ENCODE measurements around the gene CDH24. TPM values are rescaled to one million over a fixed set of nuclear protein-coding genes. Genes with fewer than 3 reads are reported as not detected.

Gene CDH24
- total RNA-seq, 1 experiment from 2014 or later, result 9.1 TPM

- Histone ChIP-seq H3K27ac (peak overlapping the region; percentile 98), H3K4me3 (peak overlapping the region; percentile 70), H3K36me3 (peaks cover 36% of the 10 kb centered on the region), H3K4me1 (replicated peaks) (peaks cover 11% of the 10 kb centered on the region), H3K9me3 (replicated peaks) (no peaks in the 10 kb centered on the region), H3K27me3 (replicated peaks) (no peaks in the 10 kb centered on the region)
- no peak for DNase-seq (ENCODE audit: low read depth in 1 of 2, low spot score in 2 of 2)
Observed at GRCh38 chr14:23035303-23036144, 21.8 kb downstream of the CDH24 start.

- H3K9me3 ChIP-seq (replicated peaks), result no peaks in the 10 kb centered on the region
- DNase-seq (ENCODE audit: low read depth in 1 of 2, low spot score in 2 of 2), result peak; percentile 86 to 95
- H3K4me1 ChIP-seq (replicated peaks), result peaks cover 11% of the 10 kb centered on the region
- H3K27me3 ChIP-seq (replicated peaks), result no peaks in the 10 kb centered on the region
- H3K27ac ChIP-seq, result peak within 1 kb of the TSS; percentile 98
- H3K4me3 ChIP-seq, result peak within 1 kb of the TSS; percentile 70
- peaks cover 44% of the 10 kb centered on the region for H3K36me3 ChIP-seq
Observed at GRCh38 chr14:23034498-23035302, 22.6 kb downstream of the CDH24 start, which contains the start of gene PSMB5. PSMB5 (minus strand) TSS chr14:23034900; CDS start chr14:23034881, 19 bp downstream.

- no peaks in the 10 kb centered on the region for H3K9me3 ChIP-seq (replicated peaks)
- peaks cover 11% of the 10 kb centered on the region for H3K4me1 ChIP-seq (replicated peaks)
- no peak for DNase-seq (ENCODE audit: low read depth in 1 of 2, low spot score in 2 of 2)
- no peaks in the 10 kb centered on the region for H3K27me3 ChIP-seq (replicated peaks)
- peak overlapping the region; percentile 70 for H3K4me3 ChIP-seq
- H3K27ac ChIP-seq, result peak overlapping the region; percentile 98
- peaks cover 50% of the 10 kb centered on the region for H3K36me3 ChIP-seq
Observed at GRCh38 chr14:23033801-23034497, 23.4 kb downstream of the CDH24 start.

GRCh38 chr14:23033251-23033727, 24.0 kb downstream of the CDH24 start:
- Histone ChIP-seq H3K27ac (no peak overlapping the region), H3K36me3 (peaks cover 57% of the 10 kb centered on the region), H3K27me3 (replicated peaks) (no peaks in the 10 kb centered on the region), H3K4me1 (replicated peaks) (peaks cover 11% of the 10 kb centered on the region), H3K9me3 (replicated peaks) (no peaks in the 10 kb centered on the region), H3K4me3 (no peak overlapping the region)
- no peak for DNase-seq (ENCODE audit: low read depth in 1 of 2, low spot score in 2 of 2)

- peaks cover 69% of the 10 kb centered on the region for H3K36me3 ChIP-seq
Observed at GRCh38 chr14:23030936-23031335, 26.4 kb downstream of the CDH24 start.

GRCh38 chr14:23028799-23029198, 28.5 kb downstream of the CDH24 start:
- peaks cover 6% of the 10 kb centered on the region for H3K4me1 ChIP-seq (replicated peaks)
- H3K9me3 ChIP-seq (replicated peaks), result no peaks in the 10 kb centered on the region
- no peak for DNase-seq (ENCODE audit: low read depth in 1 of 2, low spot score in 2 of 2)
- H3K27ac ChIP-seq, result no peak overlapping the region
- H3K27me3 ChIP-seq (replicated peaks), result no peaks in the 10 kb centered on the region
- no peak overlapping the region for H3K4me3 ChIP-seq
- peaks cover 76% of the 10 kb centered on the region for H3K36me3 ChIP-seq

More at GRCh38 chr14:23030936-23031335, 26.4 kb downstream of the CDH24 start:
- Histone ChIP-seq H3K4me1 (replicated peaks) (peaks cover 11% of the 10 kb centered on the region), H3K9me3 (replicated peaks) (no peaks in the 10 kb centered on the region), H3K27me3 (replicated peaks) (no peaks in the 10 kb centered on the region), H3K27ac (no peak overlapping the region), H3K4me3 (no peak overlapping the region)
- no peak for DNase-seq (ENCODE audit: low read depth in 1 of 2, low spot score in 2 of 2)

GRCh38 chr14:23025151-23025814, 32.0 kb downstream of the CDH24 start:
- H3K9me3 ChIP-seq (replicated peaks), result no peaks in the 10 kb centered on the region
- peaks cover 41% of the 10 kb centered on the region for H3K36me3 ChIP-seq
- no peaks in the 10 kb centered on the region for H3K4me1 ChIP-seq (replicated peaks)
- no peak for DNase-seq (ENCODE audit: low read depth in 1 of 2, low spot score in 2 of 2)
- no peak overlapping the region for H3K4me3 ChIP-seq
- no peak overlapping the region for H3K27ac ChIP-seq
- H3K27me3 ChIP-seq (replicated peaks), result no peaks in the 10 kb centered on the region

GRCh38 chr14:23024612-23025075, 32.7 kb downstream of the CDH24 start:
- Histone ChIP-seq H3K9me3 (replicated peaks) (no peaks in the 10 kb centered on the region), H3K27me3 (replicated peaks) (no peaks in the 10 kb centered on the region), H3K27ac (no peak overlapping the region), H3K4me1 (replicated peaks) (no peaks in the 10 kb centered on the region), H3K36me3 (peaks cover 35% of the 10 kb centered on the region), H3K4me3 (no peak overlapping the region)
- DNase-seq (ENCODE audit: low read depth in 1 of 2, low spot score in 2 of 2), result no peak

GRCh38 chr14:23023795-23024152, 33.5 kb downstream of the CDH24 start:
- Histone ChIP-seq H3K4me3 (no peak overlapping the region), H3K27me3 (replicated peaks) (no peaks in the 10 kb centered on the region), H3K27ac (no peak overlapping the region), H3K36me3 (peaks cover 28% of the 10 kb centered on the region), H3K4me1 (replicated peaks) (no peaks in the 10 kb centered on the region), H3K9me3 (replicated peaks) (no peaks in the 10 kb centered on the region)
- DNase-seq (ENCODE audit: low read depth in 1 of 2, low spot score in 2 of 2), result no peak

GRCh38 chr14:23023022-23023794, 34.1 kb downstream of the CDH24 start:
- H3K4me1 ChIP-seq (replicated peaks), result no peaks in the 10 kb centered on the region
- H3K27me3 ChIP-seq (replicated peaks), result no peaks in the 10 kb centered on the region
- DNase-seq (ENCODE audit: low read depth in 1 of 2, low spot score in 2 of 2), result no peak
- peaks cover 22% of the 10 kb centered on the region for H3K36me3 ChIP-seq
- H3K9me3 ChIP-seq (replicated peaks), result no peaks in the 10 kb centered on the region
- H3K27ac ChIP-seq, result no peak overlapping the region
- H3K4me3 ChIP-seq, result no peak overlapping the region

- Histone ChIP-seq H3K36me3 (peaks cover 15% of the 10 kb centered on the region), H3K4me3 (no peak overlapping the region), H3K9me3 (replicated peaks) (no peaks in the 10 kb centered on the region), H3K27ac (no peak overlapping the region), H3K4me1 (replicated peaks) (no peaks in the 10 kb centered on the region), H3K27me3 (replicated peaks) (no peaks in the 10 kb centered on the region)
- no peak for DNase-seq (ENCODE audit: low read depth in 1 of 2, low spot score in 2 of 2)
Observed at GRCh38 chr14:23021889-23022442, 35.4 kb downstream of the CDH24 start.

- H3K36me3 ChIP-seq, result peaks cover 13% of the 10 kb centered on the region
- H3K9me3 ChIP-seq (replicated peaks), result no peaks in the 10 kb centered on the region
- H3K4me1 ChIP-seq (replicated peaks), result peaks cover 1% of the 10 kb centered on the region
- H3K4me3 ChIP-seq, result no peak overlapping the region
- H3K27ac ChIP-seq, result no peak overlapping the region
- DNase-seq (ENCODE audit: low read depth in 1 of 2, low spot score in 2 of 2), result no peak
- H3K27me3 ChIP-seq (replicated peaks), result no peaks in the 10 kb centered on the region
Observed at GRCh38 chr14:23021434-23021833, 35.9 kb downstream of the CDH24 start.

Measured in SJSA1 (cell line).